GM21717 (cell line): ENCODE data around the gene ZSWIM6.

ENCODE experiments used
- ATAC-seq: cut with Tn5 transposase; IDR thresholded peaks from one replicate; pipeline ENCODE4 v1.9.1; 2021; ENCODE audit warnings: mild to moderate bottlenecking, moderate library complexity; ENCODE audit not compliant: unreplicated experiment

The ZSWIM6 gene

GRCh38 chr5:61582205-61582820 lies 250.3 kb downstream of the ZSWIM6 start:
- no peak for ATAC-seq

- no peak for ATAC-seq
Measured at GRCh38 chr5:61582887-61583286, 250.8 kb downstream of the ZSWIM6 start.

- no peak for ATAC-seq
Measured at GRCh38 chr5:61586096-61587084, 254.3 kb downstream of the ZSWIM6 start.

GRCh38 chr5:61587125-61587524 lies 255.1 kb downstream of the ZSWIM6 start:
- ATAC-seq: no peak

- no peak for ATAC-seq
Measured at GRCh38 chr5:61588216-61588615, 256.2 kb downstream of the ZSWIM6 start.

- ATAC-seq: no peak
Measured at GRCh38 chr5:61589946-61590345, 257.9 kb downstream of the ZSWIM6 start.

GRCh38 chr5:61590473-61590872 lies 258.4 kb downstream of the ZSWIM6 start:
- ATAC-seq: no peak

- ATAC-seq: no peak
Measured at GRCh38 chr5:61591859-61592258, 259.8 kb downstream of the ZSWIM6 start.

GRCh38 chr5:61595426-61595825 lies 263.4 kb downstream of the ZSWIM6 start:
- ATAC-seq: no peak
